Suprapubic skin (tissue), 4 donors: ENCODE results near the gene FANCB. TPM values are rescaled to one million over a fixed set of nuclear protein-coding genes. Genes with fewer than 3 reads are reported as not detected.

Experiments
- DNase-seq, 2 donors: peaks; one replicate each; pipeline ENCODE4 v3.0.0-alpha.2; 2019; ENCODE audit warnings: low spot score in 2 of 2
- H3K27ac ChIP-seq: fragments of 200-600 bp; sonication (generic); one replicate; pipeline ENCODE4 v1.5.1; 2019
- H3K27me3 ChIP-seq: fragments of 200-600 bp; sonication (generic); one replicate; pipeline ENCODE4 v1.5.1; 2019
- H3K36me3 ChIP-seq: fragments of 200-600 bp; sonication (generic); one replicate; pipeline ENCODE4 v1.5.1; 2019
- H3K4me1 ChIP-seq: fragments of 200-600 bp; sonication (generic); one replicate; pipeline ENCODE4 v1.5.1; 2019
- H3K4me3 ChIP-seq: fragments of 200-600 bp; sonication (generic); one replicate; pipeline ENCODE4 v1.5.1; 2019; ENCODE audit warnings: mild to moderate bottlenecking
- H3K9me3 ChIP-seq: fragments of 200-600 bp; sonication (generic); one replicate; pipeline ENCODE4 v1.5.1; 2019
- EP300 ChIP-seq: sonication (generic); formaldehyde crosslinking; IDR thresholded peaks from one replicate; pipeline ENCODE4 v1.6.1; 2017; ENCODE audit warnings: antibody characterized with exemption
- POLR2A ChIP-seq, 2 donors: fragments of 450-650 bp; IDR thresholded peaks; one replicate each; pipeline ENCODE4 v1.6.1; 2017; ENCODE audit warnings: antibody characterized with exemption in 2 of 2, mild to moderate bottlenecking in 2 of 2, moderate library complexity in 2 of 2
- POLR2AphosphoS5 ChIP-seq, 3 donors: sonication (generic); formaldehyde crosslinking; IDR thresholded peaks; one replicate each; pipeline ENCODE4 v1.6.1; 2017; ENCODE audit warnings: antibody characterized with exemption in 3 of 3
- WGBS: methylation state at CpG from one replicate; pipeline ENCODE4 v1.1.5; 2018; 5-methylcytosine and 5-hydroxymethylcytosine counted together
- total RNA-seq, 4 donors: library from RNA; depleted of rRNA; stranded (reverse); fragments of >200 nt; gene quantifications; one replicate each; pipeline ENCODE4 v1.1.0, GENCODE V29; 2016
- TF ChIP-seq, protein P1 (sequence below), 2 donors: fragments of 200-600 bp in 1 of 2; fragments of 450-650 bp in 1 of 2; sonication (generic) in 1 of 2; IDR thresholded peaks; one replicate each; pipeline ENCODE4 v1.5.1; 2016 to 2019; ENCODE audit warnings: antibody characterized with exemption in 2 of 2, mild to moderate bottlenecking in 1 of 2, moderate library complexity in 1 of 2

FANCB gene
- total RNA-seq, 4 donors from 2014 or later, result 0.79 to 1.9 (median 0.94) TPM

DNA sequence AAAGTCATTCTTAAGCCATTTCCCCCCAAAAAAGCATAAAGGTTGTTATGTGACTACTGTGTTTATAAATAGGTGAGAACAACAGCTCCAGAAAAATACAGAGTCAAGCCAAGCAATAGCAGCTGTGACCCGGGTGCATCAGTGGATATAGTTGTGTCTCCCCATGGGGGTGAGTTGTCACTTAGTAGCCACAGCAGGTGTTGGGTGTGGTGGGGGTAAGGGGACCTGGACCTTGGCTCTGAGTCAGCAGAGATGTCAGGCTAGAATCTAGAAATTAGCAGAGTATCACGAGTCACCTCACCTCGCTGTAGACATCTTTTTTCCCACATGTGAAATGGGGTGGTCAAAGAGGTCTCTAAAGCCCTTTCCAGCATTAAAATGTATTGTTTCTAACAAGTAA lies 42.7 kb upstream of the FANCB start:
- H3K36me3 ChIP-seq, result peaks cover 19% of the 10 kb centered on the region
- TF ChIP-seq, protein P1, sequence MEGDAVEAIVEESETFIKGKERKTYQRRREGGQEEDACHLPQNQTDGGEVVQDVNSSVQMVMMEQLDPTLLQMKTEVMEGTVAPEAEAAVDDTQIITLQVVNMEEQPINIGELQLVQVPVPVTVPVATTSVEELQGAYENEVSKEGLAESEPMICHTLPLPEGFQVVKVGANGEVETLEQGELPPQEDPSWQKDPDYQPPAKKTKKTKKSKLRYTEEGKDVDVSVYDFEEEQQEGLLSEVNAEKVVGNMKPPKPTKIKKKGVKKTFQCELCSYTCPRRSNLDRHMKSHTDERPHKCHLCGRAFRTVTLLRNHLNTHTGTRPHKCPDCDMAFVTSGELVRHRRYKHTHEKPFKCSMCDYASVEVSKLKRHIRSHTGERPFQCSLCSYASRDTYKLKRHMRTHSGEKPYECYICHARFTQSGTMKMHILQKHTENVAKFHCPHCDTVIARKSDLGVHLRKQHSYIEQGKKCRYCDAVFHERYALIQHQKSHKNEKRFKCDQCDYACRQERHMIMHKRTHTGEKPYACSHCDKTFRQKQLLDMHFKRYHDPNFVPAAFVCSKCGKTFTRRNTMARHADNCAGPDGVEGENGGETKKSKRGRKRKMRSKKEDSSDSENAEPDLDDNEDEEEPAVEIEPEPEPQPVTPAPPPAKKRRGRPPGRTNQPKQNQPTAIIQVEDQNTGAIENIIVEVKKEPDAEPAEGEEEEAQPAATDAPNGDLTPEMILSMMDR (IDR thresholded peaks at IDR 0.05), result no peak
- TF ChIP-seq EP300, result no peak
- no peak for TF ChIP-seq POLR2A (IDR thresholded peaks at IDR 0.05)
- TF ChIP-seq POLR2AphosphoS5 (IDR thresholded peaks at IDR 0.05), result no peak
- 87% methylated on average over 3 of the region's 3 CpGs for WGBS
- H3K4me3 ChIP-seq, result no peak overlapping the region
- H3K27me3 ChIP-seq, result no peaks in the 10 kb centered on the region
- DNase-seq, result no peak
- no peaks in the 10 kb centered on the region for H3K9me3 ChIP-seq
- no peak overlapping the region for H3K27ac ChIP-seq
- H3K4me1 ChIP-seq, result no peaks in the 10 kb centered on the region

DNA sequence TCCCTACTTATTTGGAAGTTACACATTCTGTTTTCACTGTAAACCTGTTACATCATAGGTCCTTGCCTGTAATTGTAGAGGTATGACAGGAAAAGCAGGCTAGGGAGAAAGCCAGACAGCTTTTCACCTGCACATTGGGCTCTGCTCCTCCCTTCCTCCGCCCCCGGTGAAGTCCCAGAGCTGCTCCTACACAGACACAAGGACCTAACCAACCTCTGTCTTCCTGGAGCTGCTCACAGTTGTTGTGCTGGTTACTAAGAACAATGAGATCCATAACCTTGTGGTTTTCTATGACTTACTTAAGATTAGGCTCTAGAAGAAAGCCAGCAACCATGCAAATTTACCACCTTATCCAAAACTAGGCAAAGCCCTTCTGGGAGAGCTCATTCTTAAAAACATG lies 40.4 kb upstream of the FANCB start:
- Histone ChIP-seq H3K27me3 (no peaks in the 10 kb centered on the region), H3K4me1 (no peaks in the 10 kb centered on the region), H3K27ac (no peak overlapping the region), H3K36me3 (peaks cover 11% of the 10 kb centered on the region), H3K9me3 (no peaks in the 10 kb centered on the region), H3K4me3 (no peak overlapping the region)
- TF ChIP-seq, protein P1 (IDR thresholded peaks at IDR 0.05), result no peak
- TF ChIP-seq POLR2A (IDR thresholded peaks at IDR 0.05) (no peak), POLR2AphosphoS5 (IDR thresholded peaks at IDR 0.05) (no peak), EP300 (no peak)
- DNase-seq, result no peak
- WGBS, result 80% methylated on average over 2 of the region's 2 CpGs

DNA sequence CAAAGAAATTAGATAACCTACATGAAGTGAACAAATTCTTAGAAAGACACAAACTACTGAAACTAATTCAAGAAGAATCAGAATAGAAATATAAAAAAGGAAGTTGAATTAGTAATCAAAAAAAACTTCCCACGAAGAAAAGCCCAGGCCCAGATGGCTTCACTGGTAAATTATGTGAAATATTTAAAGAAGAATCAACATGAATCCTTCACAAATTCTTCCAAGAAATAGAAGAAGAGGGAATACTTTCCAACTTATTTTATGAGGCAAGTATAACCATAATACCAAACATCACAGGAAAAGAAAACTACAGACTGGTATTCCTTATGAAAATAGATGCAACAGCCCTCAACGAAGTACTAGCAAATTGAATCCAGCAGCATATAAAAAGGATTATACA lies 31.0 kb upstream of the FANCB start:
- Histone ChIP-seq H3K36me3 (peaks cover 7% of the 10 kb centered on the region), H3K4me1 (no peaks in the 10 kb centered on the region), H3K9me3 (no peaks in the 10 kb centered on the region), H3K27me3 (no peaks in the 10 kb centered on the region), H3K27ac (no peak overlapping the region), H3K4me3 (no peak overlapping the region)
- whole genome bisulfite sequencing, result 60% methylated on average over 2 of the region's 2 CpGs
- TF ChIP-seq EP300 (no peak), POLR2A (IDR thresholded peaks at IDR 0.05) (no peak), POLR2AphosphoS5 (IDR thresholded peaks at IDR 0.05) (no peak)
- TF ChIP-seq, protein P1 (IDR thresholded peaks at IDR 0.05), result no peak
- DNase-seq, result no peak

DNA sequence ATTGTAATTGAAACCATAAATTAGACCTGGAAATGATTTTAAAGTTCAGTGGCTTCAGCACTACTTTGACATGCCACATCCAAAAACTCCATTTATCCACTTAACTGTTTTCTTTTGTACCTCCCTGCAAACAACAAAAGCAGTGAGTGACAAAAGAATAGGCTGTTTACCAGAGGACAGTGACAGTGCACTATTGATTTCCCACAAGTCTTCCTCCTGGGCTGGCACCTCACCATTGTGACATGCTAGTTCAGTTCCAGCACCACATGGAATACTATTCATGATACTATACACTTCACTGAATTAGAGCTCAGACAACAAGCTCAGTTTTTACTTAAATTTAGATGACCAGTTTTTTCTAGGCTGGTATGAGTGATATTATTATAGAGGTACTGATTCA lies 29.7 kb upstream of the FANCB start:
- no peak for TF ChIP-seq POLR2AphosphoS5 (IDR thresholded peaks at IDR 0.05)
- TF ChIP-seq, protein P1 (IDR thresholded peaks at IDR 0.05), result no peak
- no peak for TF ChIP-seq POLR2A (IDR thresholded peaks at IDR 0.05)
- no peak for TF ChIP-seq EP300
- peaks cover 7% of the 10 kb centered on the region for H3K36me3 ChIP-seq

DNA sequence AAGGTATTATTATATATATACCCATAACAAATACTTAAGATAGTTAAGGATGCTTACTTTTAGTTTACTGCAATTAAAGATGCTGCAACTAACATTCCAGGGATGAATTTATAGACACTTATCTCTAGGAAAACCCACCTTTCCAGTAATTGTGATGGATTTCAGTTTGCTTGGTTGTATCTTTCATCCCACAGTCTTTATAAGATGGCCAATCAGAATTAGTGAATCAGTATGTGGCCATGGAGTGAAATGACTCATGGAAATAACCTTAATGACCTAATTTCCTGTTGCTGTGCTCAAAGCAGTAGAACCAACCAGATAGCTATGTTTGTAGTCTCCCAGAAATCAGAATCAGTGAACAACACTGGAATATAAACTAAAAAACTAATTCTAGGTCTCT lies 26.7 kb upstream of the FANCB start:
- Histone ChIP-seq H3K27ac (no peak overlapping the region), H3K4me1 (no peaks in the 10 kb centered on the region), H3K4me3 (no peak overlapping the region), H3K27me3 (no peaks in the 10 kb centered on the region), H3K9me3 (no peaks in the 10 kb centered on the region), H3K36me3 (peaks cover 4% of the 10 kb centered on the region)
- no peak for DNase-seq
- no peak for TF ChIP-seq POLR2AphosphoS5 (IDR thresholded peaks at IDR 0.05)
- TF ChIP-seq, protein P1 (IDR thresholded peaks at IDR 0.05), result no peak
- TF ChIP-seq POLR2A (IDR thresholded peaks at IDR 0.05), result no peak
- TF ChIP-seq EP300, result no peak

More for the DNA sequence above, 29.7 kb upstream of the FANCB start:
- no peak for DNase-seq
- Histone ChIP-seq H3K4me3 (no peak overlapping the region), H3K27ac (no peak overlapping the region), H3K27me3 (no peaks in the 10 kb centered on the region), H3K4me1 (no peaks in the 10 kb centered on the region), H3K9me3 (no peaks in the 10 kb centered on the region)
